GM21737 (cell line): ENCODE data around the gene DSCAML1.
"Not testable (repeated sequence)": the region's sequence is repeated elsewhere in the genome, so short reads cannot be mapped to it uniquely, and the experiment has no call there.

Experiments
- ATAC-seq: cut with Tn5 transposase; IDR thresholded peaks from one replicate; pipeline ENCODE4 v1.9.1; 2021; ENCODE audit warnings: mild to moderate bottlenecking, moderate library complexity; ENCODE audit not compliant: unreplicated experiment

The DSCAML1 gene

DNA sequence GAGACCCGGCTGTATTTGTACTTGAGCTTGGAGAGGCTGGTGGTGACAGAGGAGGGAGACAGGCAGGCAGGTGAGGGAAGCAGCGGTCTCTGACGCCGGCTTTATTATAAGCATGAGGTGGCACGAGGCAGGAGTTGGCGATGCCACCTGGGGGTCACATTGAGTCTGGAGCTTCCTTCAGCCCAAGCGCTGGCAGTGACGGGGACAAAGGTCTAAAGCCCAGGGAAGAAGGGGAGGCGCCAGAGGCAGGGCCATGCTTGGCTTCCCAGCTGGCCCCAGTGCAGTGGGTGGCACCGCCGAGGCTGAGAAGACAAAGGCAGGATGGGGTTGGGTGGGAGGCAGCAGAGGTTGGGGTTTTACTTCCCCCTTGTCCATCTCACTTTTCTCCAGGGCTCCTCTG lies 23.1 kb upstream of the DSCAML1 start:
- ATAC-seq, result no peak

DNA sequence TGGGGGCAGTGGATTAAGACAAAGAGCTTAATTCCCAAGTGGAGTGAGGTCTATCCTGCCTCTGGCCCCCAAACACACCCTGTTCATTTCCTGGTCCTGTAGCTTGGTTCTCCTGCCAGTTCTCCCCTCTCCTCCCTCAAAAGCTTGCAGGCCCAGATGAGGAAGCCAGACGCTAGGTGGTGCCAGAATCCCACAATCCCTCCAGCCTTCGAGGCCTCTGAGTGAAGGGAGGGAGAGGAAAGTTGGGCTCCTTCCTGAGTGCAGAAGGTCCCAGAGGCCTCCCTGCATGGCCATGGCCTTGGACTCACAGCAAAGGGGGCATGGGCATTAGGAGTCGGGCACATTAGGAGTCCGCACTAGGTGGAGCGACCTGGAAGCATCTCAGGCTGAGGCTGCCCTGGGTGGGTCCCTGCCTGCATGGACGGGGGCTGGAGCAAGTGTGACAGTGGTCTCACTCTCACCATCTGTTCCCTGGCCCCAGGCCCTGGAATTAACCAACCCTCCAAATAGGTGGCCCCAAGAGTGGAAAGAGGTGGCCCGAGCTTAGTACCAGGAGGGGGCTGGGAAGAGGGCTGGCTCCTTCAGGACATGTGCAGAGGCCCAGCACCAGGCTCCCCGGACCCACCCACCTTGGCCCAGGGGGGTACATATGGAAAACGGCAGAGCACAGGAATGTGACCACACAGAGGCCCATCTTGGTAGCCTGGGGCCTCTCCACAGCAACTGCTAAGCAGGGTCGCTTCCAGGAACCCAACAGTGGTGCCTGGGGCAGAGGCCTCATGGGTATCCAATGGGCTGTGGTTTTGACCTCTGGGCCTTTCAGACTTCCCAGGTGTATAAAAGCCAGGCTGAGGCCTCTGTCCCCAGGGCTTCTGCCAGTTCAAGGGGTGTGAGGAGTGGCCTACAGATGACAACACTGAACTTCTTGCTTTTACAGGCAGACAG lies 22.4 kb upstream of the DSCAML1 start:
- ATAC-seq, result no peak

DNA sequence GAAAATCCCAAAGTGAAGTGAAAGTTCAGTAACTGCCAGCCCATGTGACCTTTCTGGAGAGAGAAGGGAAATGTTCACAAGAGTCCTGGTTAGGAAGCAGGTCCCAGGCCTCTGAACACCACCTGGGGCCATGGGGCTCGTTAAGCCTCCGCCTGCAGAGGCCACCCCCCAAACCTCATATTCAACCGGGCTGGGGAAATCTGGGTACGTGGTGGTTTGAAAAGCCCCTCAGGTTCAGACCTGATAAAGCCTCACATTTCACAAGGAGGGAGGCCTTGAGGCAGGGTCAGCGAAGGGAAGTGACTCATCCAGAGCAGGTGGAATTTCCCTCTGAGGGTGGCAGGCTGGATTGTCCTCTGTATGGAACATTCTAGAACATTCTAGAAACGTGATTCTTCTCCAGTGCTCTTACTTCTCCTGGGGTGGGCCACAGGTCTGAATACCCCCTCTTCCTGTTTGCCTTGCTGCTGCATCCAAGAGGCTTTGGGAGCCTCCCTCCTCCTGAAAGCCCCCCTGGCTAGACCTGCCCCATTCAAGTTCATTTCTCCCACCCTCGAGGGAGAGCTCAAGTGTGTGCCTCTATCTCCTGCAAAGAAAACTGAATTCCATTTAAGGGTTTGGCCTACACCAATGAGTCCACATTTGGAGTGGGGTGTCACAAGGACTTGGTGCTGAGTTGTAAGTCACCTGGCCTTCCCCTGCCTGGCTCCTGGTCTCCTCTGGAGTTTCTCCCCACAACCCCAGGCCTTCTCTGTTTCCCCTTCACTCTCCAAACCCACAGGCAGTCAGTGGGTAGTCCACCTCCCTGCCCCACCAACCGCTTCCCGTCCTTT lies 21.2 kb upstream of the DSCAML1 start:
- no peak for ATAC-seq

DNA sequence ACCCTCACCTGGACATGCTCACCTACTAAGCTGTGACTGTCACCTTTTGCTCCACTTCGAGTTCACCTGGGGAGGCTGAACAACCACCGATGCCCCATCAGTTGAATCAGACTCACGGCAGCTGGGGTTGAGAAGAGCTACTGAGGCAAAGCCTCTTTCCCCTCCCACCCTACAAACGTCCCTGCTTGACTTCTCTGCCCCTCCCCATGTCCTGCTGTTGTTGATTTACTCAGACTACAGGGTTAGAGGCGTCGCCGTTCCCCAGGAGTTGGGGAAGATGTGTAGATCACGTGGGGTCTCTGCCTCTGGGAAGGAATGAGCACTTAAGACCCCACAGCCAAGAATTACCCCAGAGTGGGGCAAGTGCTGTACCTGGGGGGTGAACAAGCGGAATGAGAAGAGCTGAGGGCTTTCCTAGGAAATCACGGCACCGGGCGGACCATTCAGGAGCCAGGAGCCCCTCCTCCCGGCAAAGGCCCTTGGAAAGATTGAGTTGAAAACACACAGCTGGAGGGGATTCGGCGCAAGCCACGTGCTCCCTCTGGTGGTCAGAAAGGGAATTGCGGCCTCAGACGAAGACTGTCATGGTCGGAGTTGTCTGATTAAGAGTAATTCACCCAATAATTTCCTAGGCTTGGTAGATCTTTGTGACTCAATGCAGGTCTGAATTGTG lies 20.5 kb upstream of the DSCAML1 start:
- no peak for ATAC-seq

DNA sequence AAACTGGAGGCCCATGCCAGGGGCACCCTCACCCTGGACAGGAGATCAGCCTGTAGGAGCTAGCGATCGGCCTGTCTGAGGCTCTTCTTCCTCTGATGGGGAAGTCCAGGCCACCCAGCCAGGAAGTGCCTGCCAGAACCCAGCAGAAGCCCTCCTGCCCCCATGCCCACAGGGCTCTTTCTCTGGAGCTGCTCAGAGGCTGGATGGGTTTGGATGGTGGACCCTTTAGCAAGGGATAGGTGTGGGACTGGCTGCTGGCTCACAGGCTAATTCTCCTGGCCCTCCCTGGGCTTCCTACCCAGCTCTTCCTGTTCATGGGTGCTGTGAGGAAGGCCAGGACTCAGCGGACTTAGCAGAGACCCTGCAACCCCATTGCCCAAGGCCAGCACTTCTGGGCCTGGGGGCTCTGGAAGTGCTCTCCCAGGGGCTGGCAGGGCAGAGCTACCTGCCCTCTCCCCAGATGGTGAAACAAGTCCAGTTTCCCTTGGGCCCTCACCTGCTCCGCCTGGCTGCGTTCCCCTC lies 19.9 kb upstream of the DSCAML1 start:
- ATAC-seq, result no peak

DNA sequence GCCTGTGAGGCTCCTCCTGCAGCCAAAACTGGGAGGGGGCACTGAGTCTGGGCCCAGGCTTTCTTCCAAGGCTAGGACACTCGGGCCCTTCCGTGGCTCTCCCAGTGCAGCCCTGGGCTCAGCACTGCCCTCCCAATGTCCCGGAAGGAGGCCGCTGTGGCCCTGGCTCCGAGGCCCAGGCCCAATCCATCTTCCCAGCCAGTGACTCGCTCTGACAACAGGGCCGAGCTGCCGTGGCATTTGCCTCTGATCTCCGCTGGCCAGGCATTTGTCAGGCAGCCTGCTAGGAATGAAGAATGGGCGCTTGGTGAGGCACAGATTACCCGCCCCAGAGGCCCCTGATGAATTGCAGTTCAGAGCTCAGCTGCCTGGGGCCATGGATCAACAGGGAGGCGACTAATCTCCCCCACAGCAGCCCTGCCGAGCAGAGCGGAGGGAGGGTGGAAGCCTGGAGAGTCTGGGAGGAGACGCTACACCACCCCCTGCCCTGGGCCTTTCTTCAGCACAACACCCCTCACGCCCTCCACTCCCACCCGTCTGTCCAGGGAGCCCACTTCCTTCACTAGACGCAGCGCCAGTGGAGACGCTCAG lies 19.2 kb upstream of the DSCAML1 start:
- no peak for ATAC-seq

DNA sequence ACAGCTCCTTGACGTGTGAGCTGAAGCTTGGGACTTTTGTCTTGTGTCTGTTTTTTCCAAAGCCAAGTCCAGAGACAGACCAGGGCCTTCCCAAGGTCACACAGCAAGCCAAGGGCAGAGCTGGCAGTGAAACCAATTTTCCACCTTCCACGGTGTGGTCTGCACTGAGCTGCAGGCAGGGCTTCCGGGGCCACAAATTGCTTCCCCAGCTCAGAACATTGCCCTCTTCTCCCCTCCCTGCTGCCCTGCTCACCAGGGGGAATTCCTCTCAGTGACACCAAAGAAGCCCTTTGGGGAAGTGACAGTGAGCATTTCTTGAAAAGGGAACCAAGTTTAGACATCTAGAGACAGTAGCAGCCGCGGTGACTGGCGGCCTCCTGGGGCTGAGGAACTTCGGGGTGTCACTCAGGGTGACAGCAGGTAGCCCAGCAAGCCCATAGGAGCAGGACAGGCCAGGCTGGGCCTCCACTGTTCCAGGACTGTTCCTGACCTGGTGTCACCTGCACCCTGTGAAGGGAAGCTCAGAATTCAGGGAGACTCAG lies 18.3 kb upstream of the DSCAML1 start:
- peak; percentile 52 for ATAC-seq

DNA sequence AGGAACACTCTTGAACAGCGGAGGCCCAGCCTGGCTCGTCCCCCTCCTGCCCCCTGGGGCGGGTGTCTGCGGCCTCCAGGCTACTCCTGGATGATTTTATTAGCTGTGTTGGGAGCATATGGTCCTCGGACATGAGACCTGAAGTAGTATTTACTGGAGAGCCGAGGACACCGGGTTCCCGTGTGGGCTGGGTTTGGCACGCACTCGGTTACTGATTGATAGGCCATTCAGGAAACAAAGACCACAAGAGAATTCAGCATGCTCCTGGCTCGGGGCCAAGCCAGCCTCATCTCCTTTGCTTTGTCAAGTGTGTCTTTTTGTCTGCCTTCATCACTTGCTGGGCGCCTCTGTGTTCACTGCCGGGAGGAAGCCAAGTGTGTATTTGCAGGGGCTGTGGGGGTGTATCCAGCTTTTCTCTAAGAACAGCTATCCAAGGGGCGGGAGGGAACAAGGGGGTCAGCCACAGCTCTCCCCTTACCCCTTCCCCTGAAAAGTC lies 17.8 kb upstream of the DSCAML1 start:
- ATAC-seq, result peak; percentile 35

DNA sequence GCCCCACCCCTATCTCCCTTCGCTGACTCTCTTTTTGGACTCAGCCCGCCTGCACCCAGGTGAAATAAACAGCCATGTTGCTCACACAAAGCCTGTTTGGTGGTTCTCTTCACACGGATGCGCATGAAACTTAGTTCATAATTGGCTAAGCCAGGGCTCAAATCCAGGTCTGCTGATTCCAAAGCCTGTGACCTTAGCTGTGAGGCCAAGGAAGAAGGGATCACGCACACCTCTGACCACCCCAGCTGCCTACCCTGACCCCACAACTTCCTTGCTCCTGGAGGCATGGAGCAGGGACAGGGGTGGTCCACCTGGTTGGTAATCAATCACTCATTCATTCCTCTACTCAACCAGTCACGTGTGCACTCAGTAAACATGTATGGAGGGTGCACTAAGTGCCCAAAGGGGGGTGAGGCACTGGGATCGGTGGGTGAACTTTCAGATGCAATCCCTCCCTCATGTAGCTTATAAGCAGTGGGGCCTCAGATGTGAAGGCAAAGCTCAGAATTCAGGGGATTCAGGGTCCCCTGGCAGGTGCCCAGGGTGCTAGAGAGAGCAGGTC lies 17.3 kb upstream of the DSCAML1 start:
- no peak for ATAC-seq

DNA sequence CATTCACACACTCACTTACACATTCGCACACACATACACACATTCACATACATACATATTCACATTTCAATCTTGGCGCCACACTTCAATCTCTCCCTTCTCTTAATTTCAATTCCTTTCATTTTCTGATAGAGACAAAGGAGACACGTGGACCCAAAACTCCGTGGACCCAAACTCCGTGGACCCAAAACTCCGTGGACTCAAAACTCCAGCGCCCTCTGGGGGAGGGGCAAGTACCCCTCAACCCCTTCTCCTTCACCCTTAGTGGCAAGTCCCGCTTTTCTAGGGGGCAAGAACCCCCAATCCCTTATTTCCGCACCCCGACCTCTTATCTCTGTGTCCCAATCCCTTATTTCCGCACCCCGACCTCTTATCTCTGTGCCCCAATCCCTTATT lies 13.0 kb upstream of the DSCAML1 start:
- not testable (repeated sequence) for ATAC-seq

DNA sequence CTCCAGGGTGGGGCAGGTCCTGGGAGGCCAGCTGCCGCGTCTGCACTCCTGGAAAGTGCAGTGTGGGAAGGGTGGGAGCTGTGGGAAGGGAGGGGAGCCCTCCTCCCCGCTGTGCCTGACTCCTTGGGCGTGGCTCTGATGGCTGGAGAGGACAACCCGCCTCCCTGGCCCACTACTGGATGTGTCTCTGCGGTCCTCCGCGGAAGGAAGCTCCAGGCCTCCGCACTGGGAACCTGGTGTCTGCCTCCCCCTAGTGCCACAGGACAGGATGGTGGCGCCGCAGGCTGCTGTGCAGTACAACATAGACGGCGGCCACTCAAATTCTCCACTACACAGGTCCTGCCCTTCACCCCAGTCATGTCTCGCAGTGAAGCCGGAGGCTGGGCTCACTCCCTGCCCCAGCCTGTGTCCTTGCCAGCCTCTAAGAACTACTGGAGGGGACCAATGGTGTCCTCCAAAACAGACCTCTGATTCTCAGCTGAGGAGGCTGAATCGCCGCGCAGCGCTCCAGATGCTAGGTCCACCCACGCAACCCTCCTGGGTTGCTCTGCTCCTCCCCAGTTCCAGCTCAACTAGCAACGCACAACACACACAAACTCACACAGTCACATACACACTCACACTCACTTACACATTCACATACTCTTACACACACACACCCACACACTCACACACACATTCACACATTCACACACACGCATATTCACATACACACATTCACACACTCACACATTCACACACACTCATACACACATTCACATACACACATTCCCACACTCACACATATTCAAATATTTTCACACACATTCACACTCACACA lies 12.4 kb upstream of the DSCAML1 start:
- peak; percentile 76 for ATAC-seq

DNA sequence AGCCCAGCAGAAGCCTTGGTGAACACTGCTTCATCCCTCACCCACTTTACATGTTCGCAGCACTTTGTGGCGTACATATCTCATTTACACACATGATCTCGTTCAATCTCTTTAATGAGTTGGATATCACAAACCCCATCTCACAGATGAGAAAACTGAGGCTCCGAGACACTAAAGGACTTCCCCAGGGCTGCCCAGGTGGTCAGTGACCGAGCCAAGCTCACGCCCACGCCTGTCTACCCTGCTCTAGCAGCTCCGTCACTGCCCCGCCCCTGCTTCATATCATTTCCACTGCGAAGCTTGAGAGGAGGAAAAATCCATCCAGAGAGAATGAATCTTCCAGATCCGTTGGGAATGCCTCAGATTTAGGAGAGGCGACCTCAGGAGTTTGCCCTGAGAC lies 11.8 kb upstream of the DSCAML1 start:
- ATAC-seq, result no peak

DNA sequence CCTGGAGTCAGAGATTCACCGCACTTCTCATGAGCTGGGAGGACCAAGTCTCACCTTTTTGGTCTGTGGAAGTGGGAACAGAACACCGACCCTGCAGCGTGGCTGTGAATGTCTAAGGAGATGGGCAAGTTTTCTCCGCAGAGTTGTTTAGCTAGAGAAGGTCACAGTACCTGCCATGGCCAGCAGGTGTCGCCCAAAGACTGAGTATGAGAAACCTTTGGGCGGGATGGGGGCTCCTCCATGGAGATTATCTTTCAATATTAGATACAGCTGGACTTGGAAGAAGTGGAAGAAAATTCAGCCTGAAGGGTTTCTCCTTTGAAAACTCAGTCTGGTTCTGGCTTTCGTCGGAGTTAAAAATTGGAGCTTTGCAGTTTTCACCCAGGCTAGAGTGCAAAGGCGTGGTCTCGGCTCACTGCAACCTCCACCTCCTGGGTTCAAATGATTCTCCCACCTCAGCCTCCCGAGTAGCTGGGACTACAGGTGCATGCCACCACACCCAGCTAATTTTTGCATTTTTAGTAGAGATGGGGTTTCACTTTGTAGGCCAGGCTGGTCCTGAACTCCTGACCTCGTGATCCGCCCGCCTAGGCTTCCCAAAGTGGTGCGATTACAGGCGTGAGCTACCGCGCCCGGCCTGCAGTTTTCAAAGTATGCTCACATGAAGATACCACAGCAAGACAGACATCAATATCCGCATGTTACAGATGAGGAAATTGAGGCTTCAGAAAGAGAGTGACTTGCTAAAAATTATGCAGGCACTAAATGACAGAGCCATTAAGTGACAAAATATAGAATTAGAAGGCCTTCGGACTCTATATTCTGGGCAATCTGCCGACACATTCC lies 10.7 kb upstream of the DSCAML1 start:
- no peak for ATAC-seq

DNA sequence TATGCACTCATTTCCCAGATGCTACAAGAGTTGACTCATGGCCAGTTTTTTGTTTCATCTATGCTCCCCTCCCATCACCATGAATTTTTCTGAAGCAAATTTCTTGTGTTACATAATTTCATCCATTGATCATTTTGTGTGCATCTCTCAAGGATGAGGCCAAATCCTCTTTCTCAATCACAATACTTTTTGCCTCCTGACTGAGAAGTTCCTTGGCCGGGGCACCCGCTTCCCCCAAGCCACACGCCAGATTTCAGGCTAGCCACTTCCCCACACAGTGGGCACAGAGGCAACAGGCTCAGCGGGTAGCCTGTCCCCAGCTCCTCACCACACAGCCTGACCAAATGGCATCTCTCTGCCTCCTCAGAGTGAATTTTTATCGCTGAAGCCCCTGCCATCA lies 9.8 kb upstream of the DSCAML1 start:
- ATAC-seq, result no peak

DNA sequence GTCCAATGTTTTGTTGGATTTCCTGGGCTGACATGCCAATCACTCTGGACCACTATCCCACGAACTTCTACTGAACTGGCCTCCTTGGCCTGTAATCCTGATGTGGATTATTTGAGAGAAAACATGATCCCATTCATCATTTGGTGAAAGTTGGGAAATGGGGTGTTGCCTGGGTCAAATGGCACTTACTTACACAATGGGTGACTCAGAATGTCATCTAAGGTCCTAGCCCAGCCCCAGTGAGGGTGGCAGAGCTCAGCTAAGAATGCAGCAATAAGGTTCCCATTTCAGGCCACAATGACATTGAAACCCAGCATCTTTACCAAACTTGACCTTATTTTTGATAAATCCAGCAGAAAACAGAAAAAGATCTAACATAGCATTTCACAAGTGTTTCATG lies 8.0 kb upstream of the DSCAML1 start:
- no peak for ATAC-seq

DNA sequence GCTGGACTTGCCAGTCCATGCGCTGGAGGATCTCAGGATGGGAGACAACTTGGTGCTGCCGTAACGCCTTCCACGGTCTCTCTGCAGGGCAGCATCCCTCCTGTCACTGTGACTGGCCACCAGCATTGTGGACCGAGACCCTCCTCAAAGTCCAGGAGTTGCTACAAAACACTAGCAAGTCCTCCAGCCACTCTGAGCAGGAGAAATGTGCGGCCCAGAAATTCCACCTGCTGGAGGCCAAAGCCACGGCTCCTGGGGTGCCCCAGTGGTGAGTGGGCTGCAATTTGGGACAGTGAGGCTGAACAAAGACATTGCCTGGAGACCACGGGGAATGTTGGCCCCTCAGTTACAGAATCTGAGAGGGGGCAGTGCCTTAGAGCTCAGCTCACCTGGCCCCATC lies 6.9 kb upstream of the DSCAML1 start:
- no peak for ATAC-seq

DNA sequence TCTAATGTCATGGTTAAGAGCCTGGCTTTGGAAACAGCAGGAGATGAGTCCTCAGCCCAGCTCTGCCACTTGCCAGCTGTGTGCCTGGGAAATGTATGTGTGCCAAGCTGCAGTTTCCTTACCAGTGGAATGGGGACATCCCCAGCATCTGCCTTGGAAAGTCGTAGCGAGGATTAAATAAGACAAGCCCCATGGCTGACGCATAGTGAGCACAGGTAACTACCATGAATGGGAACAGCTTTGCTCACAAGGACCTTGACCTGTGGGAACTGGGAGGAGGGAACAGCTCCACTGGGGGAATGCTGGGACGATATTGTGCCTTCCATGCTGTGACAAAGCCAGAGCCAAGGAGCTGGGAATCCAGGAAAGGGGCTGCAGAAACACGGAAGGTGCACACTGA lies 2.6 kb upstream of the DSCAML1 start:
- ATAC-seq, result no peak

DNA sequence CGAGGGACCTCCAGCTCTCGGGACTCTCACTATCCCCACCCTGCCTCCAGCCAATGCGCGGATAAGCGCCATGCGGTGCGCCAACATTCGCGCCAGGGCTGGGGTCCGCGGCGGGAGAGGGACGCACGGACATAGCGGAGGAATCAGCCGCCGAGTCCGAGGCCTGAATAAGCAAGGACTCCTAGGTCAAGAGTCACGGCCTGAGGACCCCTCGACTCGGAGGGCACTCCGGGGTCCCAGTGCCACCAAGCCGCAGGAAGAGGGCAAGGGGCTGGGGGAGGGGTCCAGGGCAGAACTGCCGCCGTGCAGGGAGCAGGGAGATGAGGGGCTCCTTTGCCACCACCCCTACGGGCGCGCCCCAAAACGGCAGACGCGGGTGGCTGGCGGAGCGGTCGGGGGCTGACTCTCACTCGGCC lies 552 bp downstream of the DSCAML1 start:
- no peak for ATAC-seq
